ENCODE measurements around the gene FPR2.

FPR2 gene

GRCh38 chr19:51760697-51761356, at the start of gene FPR2:
Gene FPR2 (plus strand): TSS chr19:51761180. CDS start chr19:51768659, 7,479 bp downstream.
- POLR2A ChIA-PET (ENCODE audit: low non-redundant PET): no interaction called here
- no peak for TF ChIP-seq CTCF (conservative IDR thresholded peaks at IDR 0.05; ENCODE audit: low read depth)
- DNase-seq (ENCODE audit: low spot score): no peak
- CTCF ChIA-PET: no interaction called here
- H3K27ac ChIP-seq: no peak within 1 kb of the TSS

- no peak for DNase-seq (ENCODE audit: low spot score)
- CTCF ChIA-PET: interaction anchor here (1.5 kb wide), 1 partner anchor 66 kb away, joined by 7 read pairs; no protein-coding TSS in a partner anchor
- no peak for TF ChIP-seq CTCF (conservative IDR thresholded peaks at IDR 0.05; ENCODE audit: low read depth)
- POLR2A ChIA-PET (ENCODE audit: low non-redundant PET): no interaction called here
- no peak overlapping the region for H3K27ac ChIP-seq
Measured at GRCh38 chr19:51711702-51712101, 49.3 kb upstream of the FPR2 start.

GRCh38 chr19:51712461-51713081, 48.4 kb upstream of the FPR2 start:
- POLR2A ChIA-PET (ENCODE audit: low non-redundant PET): no interaction called here
- CTCF ChIA-PET: interaction anchor here (1.5 kb wide), 1 partner anchor 65 kb away, joined by 7 read pairs; no protein-coding TSS in a partner anchor
- H3K27ac ChIP-seq: no peak overlapping the region
- peak; percentile 73 for TF ChIP-seq CTCF (conservative IDR thresholded peaks at IDR 0.05; ENCODE audit: low read depth)
- DNase-seq (ENCODE audit: low spot score): peak; percentile 75

GRCh38 chr19:51713319-51714285, 47.4 kb upstream of the FPR2 start:
- CTCF ChIA-PET: interaction anchor here (0.7 kb wide), 1 partner anchor 64 kb away, joined by 4 read pairs; no protein-coding TSS in a partner anchor
- no peak overlapping the region for H3K27ac ChIP-seq
- no peak for DNase-seq (ENCODE audit: low spot score)
- TF ChIP-seq CTCF (conservative IDR thresholded peaks at IDR 0.05; ENCODE audit: low read depth): no peak
- POLR2A ChIA-PET (ENCODE audit: low non-redundant PET): no interaction called here

- H3K27ac ChIP-seq: no peak overlapping the region
- CTCF ChIA-PET: interaction anchor here (0.7 kb wide), 1 partner anchor 63 kb away, joined by 4 read pairs; no protein-coding TSS in a partner anchor
- DNase-seq (ENCODE audit: low spot score): no peak
- POLR2A ChIA-PET (ENCODE audit: low non-redundant PET): no interaction called here
- no peak for TF ChIP-seq CTCF (conservative IDR thresholded peaks at IDR 0.05; ENCODE audit: low read depth)
Measured at GRCh38 chr19:51714848-51715247, 46.1 kb upstream of the FPR2 start.

GRCh38 chr19:51715850-51716249, 45.1 kb upstream of the FPR2 start:
- no peak for TF ChIP-seq CTCF (conservative IDR thresholded peaks at IDR 0.05; ENCODE audit: low read depth)
- POLR2A ChIA-PET (ENCODE audit: low non-redundant PET): no interaction called here
- no peak for DNase-seq (ENCODE audit: low spot score)
- no peak overlapping the region for H3K27ac ChIP-seq
- CTCF ChIA-PET: no interaction called here
